Neural cell (in vitro differentiated cells): ENCODE data around the gene FAM117A. TPM values are rescaled to one million over a fixed set of nuclear protein-coding genes. Genes with fewer than 3 reads are reported as not detected.

ENCODE experiments used
- H2AFZ ChIP-seq: fragments of 200-600, 300-800 bp; sonication (generic), shearing (Covaris generic); 2 replicates; pipeline ENCODE4 v1.6.0; 2014; ENCODE audit warnings: low read depth, mild to moderate bottlenecking, antibody characterized with exemption, low read length, moderate library complexity
- H3F3A ChIP-seq: fragments of 200-600 bp; shearing (Covaris generic); 2 replicates; pipeline ENCODE4 v1.6.1; 2016; ENCODE audit warnings: mild to moderate bottlenecking, moderate library complexity, mixed read lengths, antibody characterized with exemption, low read length; ENCODE audit not compliant: insufficient read depth, poor library complexity, severe bottlenecking
- H3K27ac ChIP-seq: fragments of 200-600, 300-800 bp; sonication (generic), shearing (Covaris generic); 2 replicates; pipeline ENCODE4 v1.5.1; 2014; ENCODE audit warnings: mild to moderate bottlenecking, low read length, moderate library complexity
- H3K27me3 ChIP-seq: fragments of 300-800, 200-600 bp; sonication (generic), shearing (Covaris generic); 2 replicates; pipeline ENCODE4 v1.6.0; 2014; ENCODE audit warnings: mild to moderate bottlenecking, low read depth, low read length, moderate library complexity; ENCODE audit not compliant: insufficient read depth
- H3K36me3 ChIP-seq: fragments of 300-800, 200-600 bp; sonication (generic), shearing (Covaris generic); 2 replicates; pipeline ENCODE4 v1.5.1; 2014; ENCODE audit warnings: mild to moderate bottlenecking, antibody characterized with exemption, low read length, moderate library complexity; ENCODE audit not compliant: insufficient read depth
- H3K4me2 ChIP-seq: fragments of 300-800, 200-600 bp; sonication (generic), shearing (Covaris generic); 2 replicates; pipeline ENCODE4 v1.6.0; 2014; ENCODE audit warnings: mild to moderate bottlenecking, low read length
- H3K4me3 ChIP-seq: fragments of 300-800, 200-600 bp; sonication (generic), shearing (Covaris generic); 2 replicates; pipeline ENCODE4 v1.5.1; 2014; ENCODE audit warnings: mild to moderate bottlenecking, low read length, moderate library complexity
- H3K79me2 ChIP-seq: fragments of 200-600 bp; shearing (Covaris generic); replicated peaks from 2 replicates; pipeline ENCODE4 v1.6.0; 2014; ENCODE audit warnings: mild to moderate bottlenecking, low read length, moderate library complexity; ENCODE audit not compliant: insufficient read depth
- H3K9ac ChIP-seq: fragments of 300-800, 200-600 bp; sonication (generic), shearing (Covaris generic); 2 replicates; pipeline ENCODE4 v1.6.1; 2016; ENCODE audit warnings: mild to moderate bottlenecking, low read length, mixed read lengths
- H3K9me2 ChIP-seq: fragments of 200-600 bp; shearing (Covaris generic); 2 replicates; pipeline ENCODE4 v1.6.1; 2016; ENCODE audit warnings: mild to moderate bottlenecking, low read length, mixed read lengths; ENCODE audit not compliant: insufficient read depth
- H3K9me3 ChIP-seq: fragments of 200-600, 300-800 bp; sonication (generic), shearing (Covaris generic); 2 replicates; pipeline ENCODE4 v1.6.1; 2016; ENCODE audit warnings: mild to moderate bottlenecking, mixed run types, low read length, moderate library complexity, mixed read lengths
- H4K20me1 ChIP-seq: fragments of 200-600 bp; shearing (Covaris generic); 2 replicates; pipeline ENCODE4 v1.6.1; 2016; ENCODE audit warnings: mild to moderate bottlenecking, mixed run types; ENCODE audit not compliant: insufficient read depth
- CTCF ChIP-seq: fragments of 450-650 bp; IDR thresholded peaks from 2 replicates; pipeline ENCODE4 v1.5.1; 2014; ENCODE audit warnings: antibody characterized with exemption, mild to moderate bottlenecking, moderate library complexity; ENCODE audit not compliant: poor library complexity, severe bottlenecking
- EP300 ChIP-seq: fragments of 450-650 bp; conservative IDR thresholded peaks from 2 replicates; pipeline ENCODE4 v1.6.1; 2014; ENCODE audit warnings: antibody characterized with exemption, mild to moderate bottlenecking, moderate library complexity; ENCODE audit not compliant: poor library complexity, severe bottlenecking
- EZH2 ChIP-seq: fragments of 200-600, 300-800 bp; shearing (Covaris generic), sonication (generic); IDR thresholded peaks from 2 replicates; pipeline ENCODE4 v1.6.1; 2014; ENCODE audit warnings: antibody characterized with exemption, low read length, borderline replicate concordance, mild to moderate bottlenecking; ENCODE audit not compliant: insufficient read depth, poor library complexity, severe bottlenecking
- MXI1 ChIP-seq: fragments of 450-650 bp; conservative IDR thresholded peaks from 2 replicates; pipeline ENCODE4 v1.6.1; 2014; ENCODE audit warnings: antibody characterized with exemption, mild to moderate bottlenecking; ENCODE audit not compliant: poor library complexity, severe bottlenecking
- POLR2AphosphoS5 ChIP-seq: IDR thresholded peaks from 2 replicates; pipeline ENCODE4 v1.6.1; 2012
- RAD21 ChIP-seq: fragments of 450-650 bp; conservative IDR thresholded peaks from 2 replicates; pipeline ENCODE4 v1.6.1; 2014; ENCODE audit warnings: antibody characterized with exemption, mild to moderate bottlenecking, moderate library complexity
- SMC3 ChIP-seq: fragments of 450-650 bp; conservative IDR thresholded peaks from 2 replicates; pipeline ENCODE4 v1.6.1; 2014; ENCODE audit warnings: antibody characterized with exemption, mild to moderate bottlenecking, moderate library complexity; ENCODE audit not compliant: poor library complexity
- TAF1 ChIP-seq: IDR thresholded peaks from 2 replicates; pipeline ENCODE4 v1.6.1; 2012; ENCODE audit warnings: low read depth
- polyA plus RNA-seq: library from polyadenylated mRNA; depleted of rRNA; stranded (reverse); fragments of >200 nt; gene quantifications from 2 replicates; pipeline ENCODE4 v1.2.3, GENCODE V29; 2014
- TF ChIP-seq, protein P1 (sequence below): IDR thresholded peaks from 2 replicates; pipeline ENCODE4 v1.6.1; 2012; ENCODE audit warnings: borderline replicate concordance

The FAM117A gene
- polyA plus RNA-seq, 1 donor from 2014 or later, result 3.7 TPM

DNA sequence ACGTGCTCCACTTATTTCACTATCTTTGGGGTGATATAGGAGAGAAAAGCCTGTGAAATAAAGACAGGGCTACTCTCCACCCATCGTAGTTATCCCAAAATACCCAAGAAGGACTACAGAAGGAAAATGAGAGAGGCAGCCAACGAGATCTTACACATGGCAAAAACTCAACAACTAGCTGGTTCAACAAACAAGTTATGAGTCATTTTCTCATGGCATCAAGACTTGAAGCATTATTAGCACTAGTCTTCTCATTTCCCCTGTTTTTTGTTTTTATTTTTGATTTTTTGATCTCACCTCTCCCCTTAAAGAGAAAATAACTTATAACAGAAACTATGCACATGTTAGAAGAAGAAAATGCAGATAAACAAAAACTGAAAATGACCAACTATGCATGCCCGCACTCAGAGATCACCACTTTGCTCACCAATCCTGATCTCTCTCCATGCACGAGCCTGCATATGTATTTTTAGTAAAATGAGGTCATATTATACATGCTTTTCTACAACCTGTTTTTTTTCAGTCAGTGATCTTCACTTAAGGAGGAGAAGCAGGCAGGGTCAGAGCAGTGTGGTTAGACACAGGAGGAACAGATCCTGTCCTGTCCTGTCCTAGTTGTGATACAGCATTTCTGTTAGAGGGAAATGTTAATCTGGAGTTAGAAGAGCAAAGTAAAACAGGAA, 22.8 kb downstream of the FAM117A start:
- Histone ChIP-seq H3K79me2 (peaks cover 3% of the 10 kb centered on the region), H3F3A (no peaks in the 10 kb centered on the region), H2AFZ (no peak overlapping the region), H3K27ac (no peak overlapping the region), H3K4me3 (no peak overlapping the region), H3K9me3 (no peaks in the 10 kb centered on the region), H3K4me2 (no peak overlapping the region), H3K9ac (no peak overlapping the region), H4K20me1 (no peaks in the 10 kb centered on the region), H3K27me3 (no peaks in the 10 kb centered on the region), H3K36me3 (no peaks in the 10 kb centered on the region), H3K9me2 (no peaks in the 10 kb centered on the region)
- TF ChIP-seq MXI1 (no peak), CTCF (no peak), TAF1 (no peak), POLR2AphosphoS5 (no peak), RAD21 (no peak), EP300 (no peak), SMC3 (no peak), EZH2 (no peak)
- TF ChIP-seq, protein P1, sequence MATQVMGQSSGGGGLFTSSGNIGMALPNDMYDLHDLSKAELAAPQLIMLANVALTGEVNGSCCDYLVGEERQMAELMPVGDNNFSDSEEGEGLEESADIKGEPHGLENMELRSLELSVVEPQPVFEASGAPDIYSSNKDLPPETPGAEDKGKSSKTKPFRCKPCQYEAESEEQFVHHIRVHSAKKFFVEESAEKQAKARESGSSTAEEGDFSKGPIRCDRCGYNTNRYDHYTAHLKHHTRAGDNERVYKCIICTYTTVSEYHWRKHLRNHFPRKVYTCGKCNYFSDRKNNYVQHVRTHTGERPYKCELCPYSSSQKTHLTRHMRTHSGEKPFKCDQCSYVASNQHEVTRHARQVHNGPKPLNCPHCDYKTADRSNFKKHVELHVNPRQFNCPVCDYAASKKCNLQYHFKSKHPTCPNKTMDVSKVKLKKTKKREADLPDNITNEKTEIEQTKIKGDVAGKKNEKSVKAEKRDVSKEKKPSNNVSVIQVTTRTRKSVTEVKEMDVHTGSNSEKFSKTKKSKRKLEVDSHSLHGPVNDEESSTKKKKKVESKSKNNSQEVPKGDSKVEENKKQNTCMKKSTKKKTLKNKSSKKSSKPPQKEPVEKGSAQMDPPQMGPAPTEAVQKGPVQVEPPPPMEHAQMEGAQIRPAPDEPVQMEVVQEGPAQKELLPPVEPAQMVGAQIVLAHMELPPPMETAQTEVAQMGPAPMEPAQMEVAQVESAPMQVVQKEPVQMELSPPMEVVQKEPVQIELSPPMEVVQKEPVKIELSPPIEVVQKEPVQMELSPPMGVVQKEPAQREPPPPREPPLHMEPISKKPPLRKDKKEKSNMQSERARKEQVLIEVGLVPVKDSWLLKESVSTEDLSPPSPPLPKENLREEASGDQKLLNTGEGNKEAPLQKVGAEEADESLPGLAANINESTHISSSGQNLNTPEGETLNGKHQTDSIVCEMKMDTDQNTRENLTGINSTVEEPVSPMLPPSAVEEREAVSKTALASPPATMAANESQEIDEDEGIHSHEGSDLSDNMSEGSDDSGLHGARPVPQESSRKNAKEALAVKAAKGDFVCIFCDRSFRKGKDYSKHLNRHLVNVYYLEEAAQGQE, result no peak

GRCh38 chr17:49739641-49740271, 24.2 kb downstream of the FAM117A start:
- H3K79me2 ChIP-seq, result no peaks in the 10 kb centered on the region
- H3K9ac ChIP-seq, result no peak overlapping the region

More at GRCh38 chr17:49739641-49740271, 24.2 kb downstream of the FAM117A start:
- Histone ChIP-seq H3K4me2 (no peak overlapping the region), H3F3A (no peaks in the 10 kb centered on the region), H3K9me3 (no peaks in the 10 kb centered on the region), H3K4me3 (no peak overlapping the region), H3K27ac (no peak overlapping the region), H3K36me3 (no peaks in the 10 kb centered on the region), H2AFZ (no peak overlapping the region), H3K27me3 (no peaks in the 10 kb centered on the region), H3K9me2 (no peaks in the 10 kb centered on the region), H4K20me1 (no peaks in the 10 kb centered on the region)
- TF ChIP-seq MXI1 (no peak), EP300 (no peak), POLR2AphosphoS5 (no peak), RAD21 (no peak), SMC3 (no peak), CTCF (no peak), EZH2 (no peak), TAF1 (no peak)
- TF ChIP-seq, protein P1, result no peak
